ENCODE measurements around the gene ACTL10.
"Not testable (repeated sequence)": the region's sequence is repeated elsewhere in the genome, so short reads cannot be mapped to it uniquely, and the experiment has no call there.

The ACTL10 gene

GRCh38 chr20:33694639-33695012 is 27.9 kb downstream of the ACTL10 start:
- no peaks in the 10 kb centered on the region for H3K36me3 ChIP-seq (ENCODE audit: control insufficient read depth in 5 of 5, insufficient read depth in 5 of 5, low read length in 5 of 5)
- H3K27ac ChIP-seq (ENCODE audit: low read depth, low read length): no peak overlapping the region
- peaks cover 0 to 20% (median 7%) of the 10 kb centered on the region in 5 donors for H3K4me1 ChIP-seq (ENCODE audit: control insufficient read depth in 5 of 5, insufficient read depth in 5 of 5, low read length in 5 of 5)
- no peak overlapping the region for H3K9ac ChIP-seq (ENCODE audit: low read length in 5 of 5)
- H3K4me3 ChIP-seq (ENCODE audit: low read depth in 1 of 5, low read length in 5 of 5): no peak overlapping the region
- no peaks in the 10 kb centered on the region for H3K27me3 ChIP-seq (ENCODE audit: control insufficient read depth in 5 of 5, insufficient read depth in 4 of 5, low read length in 5 of 5)
- no peaks in the 10 kb centered on the region for H3K9me3 ChIP-seq (ENCODE audit: control insufficient read depth in 5 of 5, low read length in 5 of 5)

DNA sequence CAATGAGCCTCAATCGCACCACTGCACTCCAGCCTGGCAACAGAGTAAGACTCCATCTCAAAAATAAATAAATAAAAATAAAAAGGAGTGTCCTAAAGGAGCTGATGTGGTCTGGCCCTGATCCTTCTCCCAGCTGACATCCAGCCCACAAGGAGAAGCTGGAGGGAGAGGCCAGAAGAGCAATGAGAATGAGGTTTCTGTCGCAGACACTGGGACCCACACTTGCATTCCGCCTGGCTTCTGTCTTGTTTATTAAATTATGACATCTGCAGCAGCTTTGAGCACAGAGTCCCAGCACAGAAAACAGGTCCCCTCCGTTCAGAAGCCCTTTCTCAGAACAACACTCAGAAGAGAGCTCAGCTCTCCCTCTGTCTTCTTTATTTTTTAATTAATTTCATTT is 29.7 kb downstream of the ACTL10 start:
- Histone ChIP-seq H3K9me3 (ENCODE audit: control insufficient read depth in 5 of 5, low read length in 5 of 5) (no peaks in the 10 kb centered on the region), H3K4me3 (ENCODE audit: low read depth in 1 of 5, low read length in 5 of 5) (no peak overlapping the region), H3K27ac (ENCODE audit: low read depth, low read length) (no peak overlapping the region), H3K4me1 (ENCODE audit: control insufficient read depth in 5 of 5, insufficient read depth in 5 of 5, low read length in 5 of 5) (peaks cover 0 to 20% (median 7%) of the 10 kb centered on the region in 5 donors), H3K36me3 (ENCODE audit: control insufficient read depth in 5 of 5, insufficient read depth in 5 of 5, low read length in 5 of 5) (no peaks in the 10 kb centered on the region), H3K9ac (ENCODE audit: low read length in 5 of 5) (no peak overlapping the region), H3K27me3 (ENCODE audit: control insufficient read depth in 5 of 5, insufficient read depth in 4 of 5, low read length in 5 of 5) (no peaks in the 10 kb centered on the region)

GRCh38 chr20:33697129-33697528 is 30.4 kb downstream of the ACTL10 start:
- H3K4me3 ChIP-seq (ENCODE audit: low read depth in 1 of 5, low read length in 5 of 5): no peak overlapping the region
- H3K9me3 ChIP-seq (ENCODE audit: control insufficient read depth in 5 of 5, low read length in 5 of 5): no peaks in the 10 kb centered on the region
- peaks cover 0 to 20% (median 7%) of the 10 kb centered on the region in 5 donors for H3K4me1 ChIP-seq (ENCODE audit: control insufficient read depth in 5 of 5, insufficient read depth in 5 of 5, low read length in 5 of 5)
- H3K27me3 ChIP-seq (ENCODE audit: control insufficient read depth in 5 of 5, insufficient read depth in 4 of 5, low read length in 5 of 5): no peaks in the 10 kb centered on the region
- no peaks in the 10 kb centered on the region for H3K36me3 ChIP-seq (ENCODE audit: control insufficient read depth in 5 of 5, insufficient read depth in 5 of 5, low read length in 5 of 5)
- H3K27ac ChIP-seq (ENCODE audit: low read depth, low read length): no peak overlapping the region
- H3K9ac ChIP-seq (ENCODE audit: low read length in 5 of 5): peak overlapping the region in 1 of 5 donors; percentile 10

GRCh38 chr20:33698966-33699365 is 32.2 kb downstream of the ACTL10 start:
- not testable (repeated sequence) for H3K9me3 ChIP-seq (ENCODE audit: control insufficient read depth in 5 of 5, low read length in 5 of 5); H3K27me3 ChIP-seq (ENCODE audit: control insufficient read depth in 5 of 5, insufficient read depth in 4 of 5, low read length in 5 of 5); H3K27ac ChIP-seq (ENCODE audit: low read depth, low read length); H3K9ac ChIP-seq (ENCODE audit: low read length in 5 of 5); H3K36me3 ChIP-seq (ENCODE audit: control insufficient read depth in 5 of 5, insufficient read depth in 5 of 5, low read length in 5 of 5); H3K4me3 ChIP-seq (ENCODE audit: low read depth in 1 of 5, low read length in 5 of 5)
- H3K4me1 ChIP-seq (ENCODE audit: control insufficient read depth in 5 of 5, insufficient read depth in 5 of 5, low read length in 5 of 5): peaks cover 0 to 16% (median 5%) of the 10 kb centered on the region in 5 donors

DNA sequence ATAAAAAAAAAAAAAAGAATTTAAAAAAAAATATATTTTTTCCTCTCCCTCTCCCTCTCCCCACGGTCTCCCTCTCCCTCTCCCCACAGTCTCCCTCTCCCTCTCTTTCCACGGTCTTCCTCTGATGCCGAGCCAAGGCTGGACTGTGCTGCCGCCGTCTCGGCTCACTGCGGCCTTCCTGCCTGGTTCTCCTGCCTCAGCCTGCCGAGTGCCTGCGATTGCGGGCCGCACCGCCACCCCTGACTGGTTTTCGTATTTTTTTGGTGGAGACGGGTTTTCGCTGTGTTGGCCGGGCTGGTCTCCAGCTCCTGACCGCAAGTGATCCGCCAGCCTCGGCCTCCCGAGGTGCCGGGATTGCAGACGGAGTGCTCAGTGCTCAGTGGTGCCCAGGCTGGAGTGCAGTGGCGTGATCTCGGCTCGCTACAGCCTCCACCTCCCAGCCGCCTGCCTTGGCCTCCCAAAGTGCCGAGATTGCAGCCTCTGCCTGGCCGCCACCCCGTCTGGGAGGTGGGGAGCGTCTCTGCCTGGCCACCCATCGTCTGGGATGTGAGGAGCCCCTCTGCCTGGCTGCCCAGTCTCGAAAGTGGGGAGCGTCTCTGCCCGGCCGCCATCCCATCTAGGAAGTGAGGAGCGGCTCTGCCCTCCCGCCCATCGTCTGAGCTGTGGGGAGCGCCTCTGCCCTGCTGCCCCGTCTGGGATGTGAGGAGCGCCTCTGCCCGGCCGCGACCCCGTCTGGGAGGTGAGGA is 34.1 kb downstream of the ACTL10 start:
- H3K36me3 ChIP-seq (ENCODE audit: control insufficient read depth in 5 of 5, insufficient read depth in 5 of 5, low read length in 5 of 5): peaks cover 0 to 13% (median 0%) of the 10 kb centered on the region in 5 donors
- H3K4me3 ChIP-seq (ENCODE audit: low read depth in 1 of 5, low read length in 5 of 5); H3K4me1 ChIP-seq (ENCODE audit: control insufficient read depth in 5 of 5, insufficient read depth in 5 of 5, low read length in 5 of 5); H3K9me3 ChIP-seq (ENCODE audit: control insufficient read depth in 5 of 5, low read length in 5 of 5); H3K9ac ChIP-seq (ENCODE audit: low read length in 5 of 5); H3K27me3 ChIP-seq (ENCODE audit: control insufficient read depth in 5 of 5, insufficient read depth in 4 of 5, low read length in 5 of 5); H3K27ac ChIP-seq (ENCODE audit: low read depth, low read length): not testable (repeated sequence)

- Histone ChIP-seq H3K27me3 (ENCODE audit: control insufficient read depth in 5 of 5, insufficient read depth in 4 of 5, low read length in 5 of 5) (no peaks in the 10 kb centered on the region), H3K9ac (ENCODE audit: low read length in 5 of 5) (no peak overlapping the region), H3K36me3 (ENCODE audit: control insufficient read depth in 5 of 5, insufficient read depth in 5 of 5, low read length in 5 of 5) (peaks cover 0 to 20% (median 3%) of the 10 kb centered on the region in 5 donors), H3K4me3 (ENCODE audit: low read depth in 1 of 5, low read length in 5 of 5) (no peak overlapping the region), H3K4me1 (ENCODE audit: control insufficient read depth in 5 of 5, insufficient read depth in 5 of 5, low read length in 5 of 5) (peaks cover 0 to 6% (median 0%) of the 10 kb centered on the region in 5 donors), H3K9me3 (ENCODE audit: control insufficient read depth in 5 of 5, low read length in 5 of 5) (no peaks in the 10 kb centered on the region), H3K27ac (ENCODE audit: low read depth, low read length) (no peak overlapping the region)
Observed at GRCh38 chr20:33701629-33702450, 35.1 kb downstream of the ACTL10 start.

DNA sequence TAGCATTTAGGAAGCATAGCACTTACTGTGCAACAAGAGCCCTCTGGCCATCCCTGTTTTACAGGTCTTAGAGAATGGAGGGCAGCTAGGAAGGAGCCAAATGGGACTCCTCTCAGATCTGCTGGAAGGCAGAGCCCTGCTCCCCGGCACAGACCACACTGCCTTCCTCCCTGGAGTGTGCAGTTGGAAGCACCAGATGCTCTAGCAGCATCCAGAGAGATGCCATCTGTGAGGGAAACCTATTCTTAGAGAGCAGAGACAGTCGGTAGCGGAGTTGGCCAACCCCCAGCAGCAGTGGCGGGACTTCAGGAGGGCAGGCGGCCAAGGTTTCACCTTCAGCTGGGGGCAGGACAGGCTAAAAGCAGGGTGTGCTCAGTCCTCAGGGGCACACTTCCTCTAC is 36.1 kb downstream of the ACTL10 start:
- no peak overlapping the region for H3K27ac ChIP-seq (ENCODE audit: low read depth, low read length)
- H3K4me1 ChIP-seq (ENCODE audit: control insufficient read depth in 5 of 5, insufficient read depth in 5 of 5, low read length in 5 of 5): no peaks in the 10 kb centered on the region
- H3K36me3 ChIP-seq (ENCODE audit: control insufficient read depth in 5 of 5, insufficient read depth in 5 of 5, low read length in 5 of 5): peaks cover 0 to 30% (median 12%) of the 10 kb centered on the region in 5 donors
- no peak overlapping the region for H3K4me3 ChIP-seq (ENCODE audit: low read depth in 1 of 5, low read length in 5 of 5)
- no peak overlapping the region for H3K9ac ChIP-seq (ENCODE audit: low read length in 5 of 5)
- no peaks in the 10 kb centered on the region for H3K9me3 ChIP-seq (ENCODE audit: control insufficient read depth in 5 of 5, low read length in 5 of 5)
- no peaks in the 10 kb centered on the region for H3K27me3 ChIP-seq (ENCODE audit: control insufficient read depth in 5 of 5, insufficient read depth in 4 of 5, low read length in 5 of 5)

- Histone ChIP-seq H3K9ac (ENCODE audit: low read length in 5 of 5) (no peak overlapping the region), H3K27ac (ENCODE audit: low read depth, low read length) (no peak overlapping the region)
Observed at GRCh38 chr20:33703498-33704137, 36.9 kb downstream of the ACTL10 start.

DNA sequence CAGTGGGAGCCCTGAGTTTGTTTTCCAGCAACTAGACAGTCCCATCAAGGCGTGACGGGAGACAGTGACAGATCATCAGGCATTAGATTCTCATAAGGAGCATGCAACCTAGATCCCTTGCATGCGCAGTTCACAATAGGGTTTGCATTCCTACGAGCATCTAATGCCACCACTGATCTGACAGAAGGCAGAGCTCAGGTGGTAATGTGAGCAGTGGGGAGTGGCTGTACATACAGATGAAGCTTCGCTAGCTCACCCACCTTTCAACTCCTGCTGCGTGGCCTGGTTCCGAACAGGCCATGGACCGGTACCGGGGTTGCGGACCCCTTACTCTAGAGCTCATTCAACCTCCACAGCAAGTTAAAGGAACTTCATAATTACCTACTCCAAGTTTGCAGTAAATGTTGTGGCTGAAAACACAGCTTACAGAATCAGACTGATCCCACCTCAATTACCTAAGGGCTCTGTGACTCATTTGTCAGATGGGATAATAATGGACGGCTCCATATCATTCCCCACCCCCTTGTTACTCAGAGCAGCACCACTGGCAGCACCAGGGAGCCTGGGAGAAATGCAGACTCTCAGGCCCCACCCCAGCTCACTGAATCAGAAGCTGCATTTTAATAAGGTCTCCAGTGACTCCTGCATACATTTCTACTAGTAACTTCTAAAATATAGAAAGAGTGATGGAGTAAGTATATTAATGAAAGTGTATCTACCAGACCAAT is 37.6 kb downstream of the ACTL10 start:
- Histone ChIP-seq H3K27ac (ENCODE audit: low read depth, low read length) (no peak overlapping the region), H3K9ac (ENCODE audit: low read length in 5 of 5) (no peak overlapping the region), H3K36me3 (ENCODE audit: control insufficient read depth in 5 of 5, insufficient read depth in 5 of 5, low read length in 5 of 5) (peaks cover 0 to 30% (median 12%) of the 10 kb centered on the region in 5 donors), H3K4me3 (ENCODE audit: low read depth in 1 of 5, low read length in 5 of 5) (no peak overlapping the region), H3K27me3 (ENCODE audit: control insufficient read depth in 5 of 5, insufficient read depth in 4 of 5, low read length in 5 of 5) (no peaks in the 10 kb centered on the region), H3K9me3 (ENCODE audit: control insufficient read depth in 5 of 5, low read length in 5 of 5) (no peaks in the 10 kb centered on the region), H3K4me1 (ENCODE audit: control insufficient read depth in 5 of 5, insufficient read depth in 5 of 5, low read length in 5 of 5) (no peaks in the 10 kb centered on the region)

More at GRCh38 chr20:33703498-33704137, 36.9 kb downstream of the ACTL10 start:
- H3K4me1 ChIP-seq (ENCODE audit: control insufficient read depth in 5 of 5, insufficient read depth in 5 of 5, low read length in 5 of 5): no peaks in the 10 kb centered on the region
- H3K36me3 ChIP-seq (ENCODE audit: control insufficient read depth in 5 of 5, insufficient read depth in 5 of 5, low read length in 5 of 5): peaks cover 0 to 30% (median 12%) of the 10 kb centered on the region in 5 donors
- no peak overlapping the region for H3K4me3 ChIP-seq (ENCODE audit: low read depth in 1 of 5, low read length in 5 of 5)
- H3K27me3 ChIP-seq (ENCODE audit: control insufficient read depth in 5 of 5, insufficient read depth in 4 of 5, low read length in 5 of 5): no peaks in the 10 kb centered on the region
- H3K9me3 ChIP-seq (ENCODE audit: control insufficient read depth in 5 of 5, low read length in 5 of 5): no peaks in the 10 kb centered on the region
